ENCODE data around the gene PAMR1.
"Not testable (repeated sequence)": the region's sequence is repeated elsewhere in the genome, so short reads cannot be mapped to it uniquely, and the experiment has no call there.

DNA sequence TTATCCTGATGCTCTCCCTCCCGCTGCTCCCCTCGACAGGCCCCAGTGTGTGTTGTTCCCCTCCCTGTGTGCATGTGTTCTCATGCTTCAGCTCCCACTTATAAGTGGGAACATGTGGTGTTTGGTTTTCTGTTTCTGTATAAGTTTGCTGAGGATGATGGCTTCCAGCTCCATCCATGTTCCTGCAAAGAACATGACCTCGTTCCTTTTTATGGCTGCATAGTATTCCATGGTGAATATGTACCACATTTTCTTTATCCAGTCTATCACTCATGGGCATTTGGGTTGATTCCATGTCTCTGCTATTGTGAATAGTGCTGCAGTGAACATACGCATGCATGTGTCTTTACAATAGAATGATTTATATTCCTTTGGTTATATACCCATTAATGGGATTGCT lies 22.6 kb upstream of the PAMR1 start:
- TF ChIP-seq, protein P1, sequence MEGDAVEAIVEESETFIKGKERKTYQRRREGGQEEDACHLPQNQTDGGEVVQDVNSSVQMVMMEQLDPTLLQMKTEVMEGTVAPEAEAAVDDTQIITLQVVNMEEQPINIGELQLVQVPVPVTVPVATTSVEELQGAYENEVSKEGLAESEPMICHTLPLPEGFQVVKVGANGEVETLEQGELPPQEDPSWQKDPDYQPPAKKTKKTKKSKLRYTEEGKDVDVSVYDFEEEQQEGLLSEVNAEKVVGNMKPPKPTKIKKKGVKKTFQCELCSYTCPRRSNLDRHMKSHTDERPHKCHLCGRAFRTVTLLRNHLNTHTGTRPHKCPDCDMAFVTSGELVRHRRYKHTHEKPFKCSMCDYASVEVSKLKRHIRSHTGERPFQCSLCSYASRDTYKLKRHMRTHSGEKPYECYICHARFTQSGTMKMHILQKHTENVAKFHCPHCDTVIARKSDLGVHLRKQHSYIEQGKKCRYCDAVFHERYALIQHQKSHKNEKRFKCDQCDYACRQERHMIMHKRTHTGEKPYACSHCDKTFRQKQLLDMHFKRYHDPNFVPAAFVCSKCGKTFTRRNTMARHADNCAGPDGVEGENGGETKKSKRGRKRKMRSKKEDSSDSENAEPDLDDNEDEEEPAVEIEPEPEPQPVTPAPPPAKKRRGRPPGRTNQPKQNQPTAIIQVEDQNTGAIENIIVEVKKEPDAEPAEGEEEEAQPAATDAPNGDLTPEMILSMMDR (IDR thresholded peaks at IDR 0.05): not testable (repeated sequence)
- not testable (repeated sequence) for TF ChIP-seq EP300, POLR2A (IDR thresholded peaks at IDR 0.05)

Data from ovary (tissue), 3 donors.